Fibroblast of mammary gland (primary cell): ENCODE results near the gene RAB3GAP2.
A peak's percentile ranks its signal among the peaks of the same experiment; 100 is the strongest.

Source experiments
- DNase-seq: peaks from one replicate; pipeline ENCODE4 v3.0.0-alpha.2; 2010; ENCODE audit warnings: low read depth
- H3K4me3 ChIP-seq: 2 replicates; pipeline ENCODE4 v1.5.1; 2011; ENCODE audit warnings: low read depth, mild to moderate bottlenecking, low read length, moderate library complexity; ENCODE audit not compliant: control insufficient read depth
- CTCF ChIP-seq: conservative IDR thresholded peaks from 2 replicates; pipeline ENCODE4 v1.5.1; 2011; ENCODE audit warnings: low read depth, low read length, inconsistent platforms; ENCODE audit not compliant: control insufficient read depth, insufficient read depth

The RAB3GAP2 gene

GRCh38 chr1:220203816-220204215 lies 68.4 kb downstream of the RAB3GAP2 start:
- TF ChIP-seq CTCF = no peak
- H3K4me3 ChIP-seq = no peak overlapping the region
- no peak for DNase-seq

GRCh38 chr1:220198186-220199005 lies 73.9 kb downstream of the RAB3GAP2 start:
- no peak for DNase-seq
- TF ChIP-seq CTCF = no peak
- no peak overlapping the region for H3K4me3 ChIP-seq

- DNase-seq = no peak
- no peak for TF ChIP-seq CTCF
- H3K4me3 ChIP-seq = no peak overlapping the region
These were observed 76.6 kb downstream of the RAB3GAP2 start for GRCh38 chr1:220195701-220196100.

GRCh38 chr1:220189750-220190347 lies 82.4 kb downstream of the RAB3GAP2 start:
- no peak overlapping the region for H3K4me3 ChIP-seq
- TF ChIP-seq CTCF = peak; percentile 58
- peak; percentile 53 for DNase-seq

GRCh38 chr1:220188538-220188937 lies 83.7 kb downstream of the RAB3GAP2 start:
- no peak overlapping the region for H3K4me3 ChIP-seq
- no peak for TF ChIP-seq CTCF
- no peak for DNase-seq

GRCh38 chr1:220186752-220187151 lies 85.5 kb downstream of the RAB3GAP2 start:
- no peak overlapping the region for H3K4me3 ChIP-seq
- no peak for TF ChIP-seq CTCF
- DNase-seq = no peak
